Sigmoid colon (tissue), 4 donors: ENCODE measurements around the gene IQGAP2.

Experiments used
- EP300 ChIP-seq, 4 donors: sonication (generic); formaldehyde crosslinking; IDR thresholded peaks; one replicate each; pipeline ENCODE4 v1.6.1; 2017; ENCODE audit warnings: antibody characterized with exemption in 4 of 4
- POLR2AphosphoS5 ChIP-seq, 4 donors: sonication (generic); formaldehyde crosslinking; IDR thresholded peaks; one replicate each; pipeline ENCODE4 v1.6.1; 2017; ENCODE audit warnings: antibody characterized with exemption in 4 of 4
- TF ChIP-seq, protein P1 (sequence below), 4 experiments: fragments of 450-650 bp in 3 of 4; fragments of 200-600 bp in 1 of 4; IDR thresholded peaks; one replicate each; pipeline ENCODE4 v1.5.1; 2016 to 2019; ENCODE audit warnings: antibody characterized with exemption in 4 of 4, mild to moderate bottlenecking in 3 of 4, moderate library complexity in 2 of 4

DNA sequence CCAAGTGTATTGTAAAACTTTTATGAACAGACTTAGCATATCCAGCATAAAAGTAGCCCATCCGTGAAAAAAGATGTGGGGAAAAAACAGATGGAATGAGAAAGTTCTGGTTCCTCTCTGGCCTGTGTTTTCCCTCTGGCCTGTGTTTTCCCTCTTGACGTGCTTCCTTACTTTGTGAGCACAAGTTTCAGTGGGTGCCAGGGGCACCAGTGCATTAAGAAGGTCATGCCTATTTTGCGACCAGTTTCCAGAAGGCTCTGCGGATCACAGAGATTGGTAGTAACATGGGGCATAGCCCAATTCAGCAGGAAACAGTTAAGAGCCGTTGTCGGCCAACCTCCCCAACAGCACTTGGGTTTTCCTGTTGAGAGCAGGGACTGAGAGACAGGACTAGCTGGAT, 43.7 kb downstream of the IQGAP2 start:
- TF ChIP-seq, protein P1, sequence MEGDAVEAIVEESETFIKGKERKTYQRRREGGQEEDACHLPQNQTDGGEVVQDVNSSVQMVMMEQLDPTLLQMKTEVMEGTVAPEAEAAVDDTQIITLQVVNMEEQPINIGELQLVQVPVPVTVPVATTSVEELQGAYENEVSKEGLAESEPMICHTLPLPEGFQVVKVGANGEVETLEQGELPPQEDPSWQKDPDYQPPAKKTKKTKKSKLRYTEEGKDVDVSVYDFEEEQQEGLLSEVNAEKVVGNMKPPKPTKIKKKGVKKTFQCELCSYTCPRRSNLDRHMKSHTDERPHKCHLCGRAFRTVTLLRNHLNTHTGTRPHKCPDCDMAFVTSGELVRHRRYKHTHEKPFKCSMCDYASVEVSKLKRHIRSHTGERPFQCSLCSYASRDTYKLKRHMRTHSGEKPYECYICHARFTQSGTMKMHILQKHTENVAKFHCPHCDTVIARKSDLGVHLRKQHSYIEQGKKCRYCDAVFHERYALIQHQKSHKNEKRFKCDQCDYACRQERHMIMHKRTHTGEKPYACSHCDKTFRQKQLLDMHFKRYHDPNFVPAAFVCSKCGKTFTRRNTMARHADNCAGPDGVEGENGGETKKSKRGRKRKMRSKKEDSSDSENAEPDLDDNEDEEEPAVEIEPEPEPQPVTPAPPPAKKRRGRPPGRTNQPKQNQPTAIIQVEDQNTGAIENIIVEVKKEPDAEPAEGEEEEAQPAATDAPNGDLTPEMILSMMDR (IDR thresholded peaks at IDR 0.05) = no peak
- TF ChIP-seq EP300 (IDR thresholded peaks at IDR 0.05) (no peak), POLR2AphosphoS5 (IDR thresholded peaks at IDR 0.05) (no peak)
